WTC11 (cell line): ENCODE data around the gene LRIG3. TPM values are rescaled to one million over a fixed set of nuclear protein-coding genes. Genes with fewer than 3 reads are reported as not detected.

Source experiments
- ATAC-seq: fragments of 200-7000 bp; cut with Tn5 transposase; 2 replicates; pipeline ENCODE4 v1.10.0; 2021; ENCODE audit warnings: mild to moderate bottlenecking, moderate library complexity
- CTCF ChIA-PET: fragments of 300-600 bp; sonication (Branson Sonifier 250); formaldehyde crosslinking; loops from one replicate; lab custom pipeline; 2021; ENCODE audit warnings: antibody characterized with exemption; lab: Charles Lee
- POLR2A ChIA-PET: fragments of 350-600 bp; sonication (Branson Sonifier 250); formaldehyde crosslinking; loops from one replicate; lab custom pipeline; 2021; ENCODE audit warnings: antibody characterized with exemption; lab: Charles Lee
- DNase-seq: peaks from one replicate; pipeline ENCODE4 v3.0.0; 2021; ENCODE audit warnings: low spot score
- H3K27ac Mint-ChIP-seq: 2 replicates; pipeline ENCODE4 v1.8.0; 2021; ENCODE audit warnings: mixed read lengths
- H3K27me3 Mint-ChIP-seq: 2 replicates; pipeline ENCODE4 v1.8.0; 2021; ENCODE audit warnings: low read depth, mild to moderate bottlenecking, moderate library complexity, mixed read lengths
- H3K36me3 Mint-ChIP-seq: 2 replicates; pipeline ENCODE4 v1.8.0; 2021; ENCODE audit warnings: mixed read lengths
- H3K4me1 Mint-ChIP-seq: 2 replicates; pipeline ENCODE4 v1.8.0; 2022; ENCODE audit warnings: mixed read lengths
- H3K4me3 Mint-ChIP-seq: 2 replicates; pipeline ENCODE4 v1.8.0; 2021; ENCODE audit warnings: mild to moderate bottlenecking, moderate library complexity, mixed read lengths
- H3K9me3 Mint-ChIP-seq: 2 replicates; pipeline ENCODE4 v1.8.0; 2021; ENCODE audit warnings: mixed read lengths
- ATF1 ChIP-seq: sonication (generic); formaldehyde crosslinking; IDR thresholded peaks from 2 replicates; pipeline ENCODE4 v1.8.1; 2023; ENCODE audit warnings: mild to moderate bottlenecking, moderate library complexity, missing genetic modification reagents
- CREB1 ChIP-seq: sonication (generic); formaldehyde crosslinking; IDR thresholded peaks from 2 replicates; pipeline ENCODE4 v1.8.0; 2023; ENCODE audit warnings: mild to moderate bottlenecking, missing genetic modification reagents
- ELF4 ChIP-seq: sonication (generic); formaldehyde crosslinking; IDR thresholded peaks from 2 replicates; pipeline ENCODE4 v1.8.1; 2022; ENCODE audit warnings: low read depth, mild to moderate bottlenecking, moderate library complexity, missing genetic modification reagents
- ESRRA ChIP-seq: sonication (generic); formaldehyde crosslinking; IDR thresholded peaks from 2 replicates; pipeline ENCODE4 v1.8.1; 2022; ENCODE audit warnings: mild to moderate bottlenecking, missing genetic modification reagents, borderline replicate concordance
- ETV6 ChIP-seq: sonication (generic); formaldehyde crosslinking; IDR thresholded peaks from 2 replicates; pipeline ENCODE4 v1.8.1; 2022; ENCODE audit warnings: mild to moderate bottlenecking, missing genetic modification reagents
- FOXP1 ChIP-seq: sonication (generic); formaldehyde crosslinking; IDR thresholded peaks from 2 replicates; pipeline ENCODE4 v1.8.0; 2022; ENCODE audit warnings: missing genetic modification reagents, mild to moderate bottlenecking, moderate library complexity, borderline replicate concordance
- FOXP4 ChIP-seq: sonication (generic); formaldehyde crosslinking; IDR thresholded peaks from 2 replicates; pipeline ENCODE4 v1.8.0; 2022; ENCODE audit warnings: mild to moderate bottlenecking, missing genetic modification reagents
- GABPB1 ChIP-seq: sonication (generic); formaldehyde crosslinking; IDR thresholded peaks from 2 replicates; pipeline ENCODE4 v1.8.1; 2023; ENCODE audit warnings: mild to moderate bottlenecking, missing genetic modification reagents
- GTF2I ChIP-seq: fragments of 250-450 bp; sonication (Bioruptor Pico); conservative IDR thresholded peaks from 2 replicates; pipeline ENCODE4 v1.4.0; 2021; ENCODE audit warnings: mild to moderate bottlenecking
- MXD4 ChIP-seq: fragments of 250-450 bp; sonication (Bioruptor Pico); IDR thresholded peaks from 2 replicates; pipeline ENCODE4 v1.8.0; 2021; ENCODE audit warnings: mild to moderate bottlenecking, moderate library complexity, borderline replicate concordance
- NFE2L1 ChIP-seq: sonication (generic); formaldehyde crosslinking; IDR thresholded peaks from 2 replicates; pipeline ENCODE4 v1.8.1; 2023; ENCODE audit warnings: missing genetic modification reagents
- RORB ChIP-seq: fragments of 250-450 bp; sonication (Bioruptor Pico); IDR thresholded peaks from 2 replicates; pipeline ENCODE4 v1.9.0; 2021; ENCODE audit warnings: mild to moderate bottlenecking
- ZMAT4 ChIP-seq: fragments of 250-450 bp; sonication (Bioruptor Pico); IDR thresholded peaks from 2 replicates; pipeline ENCODE4 v1.9.0; 2021; ENCODE audit warnings: mild to moderate bottlenecking
- ZNF121 ChIP-seq: sonication (generic); formaldehyde crosslinking; IDR thresholded peaks from 2 replicates; pipeline ENCODE4 v1.8.0; 2023; ENCODE audit warnings: missing genetic modification reagents
- ZNF138 ChIP-seq: sonication (generic); formaldehyde crosslinking; conservative IDR thresholded peaks from 2 replicates; pipeline ENCODE4 v1.8.1; 2022; ENCODE audit warnings: mild to moderate bottlenecking, moderate library complexity, missing genetic modification reagents
- ZNF232 ChIP-seq: sonication (generic); formaldehyde crosslinking; IDR thresholded peaks from 2 replicates; pipeline ENCODE4 v1.8.0; 2022; ENCODE audit warnings: mild to moderate bottlenecking, missing genetic modification reagents
- ZNF317 ChIP-seq: sonication (generic); formaldehyde crosslinking; IDR thresholded peaks from 2 replicates; pipeline ENCODE4 v1.8.1; 2023; ENCODE audit warnings: low read depth, mild to moderate bottlenecking, moderate library complexity, missing genetic modification reagents, borderline replicate concordance
- ZNF396 ChIP-seq: fragments of 250-450 bp; sonication (Bioruptor Pico); IDR thresholded peaks from 2 replicates; pipeline ENCODE4 v1.8.0; 2021; ENCODE audit warnings: mild to moderate bottlenecking, moderate library complexity, borderline replicate concordance
- ZNF425 ChIP-seq: fragments of 250-450 bp; sonication (Bioruptor Pico); conservative IDR thresholded peaks from 2 replicates; pipeline ENCODE4 v1.9.0; 2021; ENCODE audit warnings: mild to moderate bottlenecking
- total RNA-seq: library from RNA; stranded (reverse); gene quantifications from 3 replicates; pipeline ENCODE4 v1.2.3, GENCODE V29; 2021
- TF ChIP-seq, protein P1 (sequence below): sonication (generic); formaldehyde crosslinking; IDR thresholded peaks from 2 replicates; pipeline ENCODE4 v1.8.0; 2023; ENCODE audit warnings: mild to moderate bottlenecking, missing genetic modification reagents
- TF ChIP-seq, protein P2 (sequence below): fragments of 250-450 bp; sonication (Bioruptor Pico); IDR thresholded peaks from 2 replicates; pipeline ENCODE4 v1.9.0; 2021; ENCODE audit warnings: moderate library complexity, mild to moderate bottlenecking, inconsistent platforms, borderline replicate concordance

The LRIG3 gene
- total RNA-seq, 1 experiment from 2014 or later, result 13.0 TPM

GRCh38 chr12:58963844-58964243 is 43.5 kb upstream of the LRIG3 start (continued):
- TF ChIP-seq ZNF425 (CRISPR knock-in tag), result no peak
- TF ChIP-seq ZNF121 (CRISPR knock-in tag), result no peak
- TF ChIP-seq ZNF138 (CRISPR knock-in tag), result no peak
- TF ChIP-seq CREB1 (CRISPR knock-in tag), result no peak

DNA sequence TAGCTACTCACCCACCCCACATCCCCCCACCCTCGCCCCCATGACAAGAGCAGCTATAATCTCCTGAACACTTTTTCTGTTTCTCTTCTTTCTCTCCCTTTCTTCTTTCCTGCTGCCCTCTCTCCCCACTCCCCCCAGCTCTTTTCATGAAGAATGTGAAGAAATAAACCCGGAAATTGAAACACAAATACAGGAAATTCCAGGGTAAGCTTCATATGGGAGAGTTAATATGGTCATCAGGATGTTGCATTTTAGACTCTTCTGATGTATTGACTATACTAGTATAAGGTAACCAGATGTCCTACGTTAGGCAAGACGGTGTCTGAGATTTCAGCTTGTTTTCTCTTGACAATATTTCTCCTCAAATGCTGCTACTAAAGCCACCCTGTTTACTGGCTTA is 41.6 kb upstream of the LRIG3 start:
- H3K9me3 Mint-ChIP-seq, result no peaks in the 10 kb centered on the region
- CTCF ChIA-PET, result interaction anchor here (0.6 kb wide), 2 partner anchors 438 to 695 kb away, joined by 3 to 4 read pairs; no protein-coding TSS in a partner anchor
- POLR2A ChIA-PET, result no interaction called here

DNA sequence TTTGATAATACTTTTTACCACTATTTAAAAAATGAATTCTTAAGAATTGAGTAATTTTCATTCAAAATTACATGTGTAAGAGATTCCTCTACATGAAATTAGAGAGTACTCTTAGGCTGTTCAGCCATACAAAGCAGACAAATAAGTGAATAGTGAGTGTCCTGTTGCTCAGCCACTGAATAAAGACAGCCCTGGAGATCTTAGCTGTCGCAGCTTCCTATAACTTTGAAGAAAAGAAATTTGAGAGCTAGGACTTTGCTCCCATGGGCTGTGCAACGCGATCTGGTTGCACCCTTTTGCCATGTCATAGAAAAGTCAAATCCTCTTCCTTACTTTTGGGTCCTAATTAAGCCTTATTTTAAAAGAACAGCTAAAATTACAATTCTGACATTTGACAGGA is 40.9 kb upstream of the LRIG3 start:
- Mint-ChIP-seq H3K27ac (no peak overlapping the region), H3K4me3 (no peak overlapping the region), H3K9me3 (no peaks in the 10 kb centered on the region), H3K4me1 (peaks cover 13% of the 10 kb centered on the region), H3K27me3 (no peaks in the 10 kb centered on the region), H3K36me3 (no peaks in the 10 kb centered on the region)
- POLR2A ChIA-PET, result no interaction called here
- no peak for TF ChIP-seq RORB (CRISPR knock-in tag)
- TF ChIP-seq GABPB1 (CRISPR knock-in tag), result no peak
- TF ChIP-seq ZMAT4 (CRISPR knock-in tag), result no peak
- no peak for TF ChIP-seq ETV6
- no peak for TF ChIP-seq ZNF396 (CRISPR knock-in tag)
- TF ChIP-seq ATF1, result no peak
- TF ChIP-seq ZNF317 (CRISPR knock-in tag), result no peak
- TF ChIP-seq MXD4 (CRISPR knock-in tag), result no peak
- TF ChIP-seq, protein P1, sequence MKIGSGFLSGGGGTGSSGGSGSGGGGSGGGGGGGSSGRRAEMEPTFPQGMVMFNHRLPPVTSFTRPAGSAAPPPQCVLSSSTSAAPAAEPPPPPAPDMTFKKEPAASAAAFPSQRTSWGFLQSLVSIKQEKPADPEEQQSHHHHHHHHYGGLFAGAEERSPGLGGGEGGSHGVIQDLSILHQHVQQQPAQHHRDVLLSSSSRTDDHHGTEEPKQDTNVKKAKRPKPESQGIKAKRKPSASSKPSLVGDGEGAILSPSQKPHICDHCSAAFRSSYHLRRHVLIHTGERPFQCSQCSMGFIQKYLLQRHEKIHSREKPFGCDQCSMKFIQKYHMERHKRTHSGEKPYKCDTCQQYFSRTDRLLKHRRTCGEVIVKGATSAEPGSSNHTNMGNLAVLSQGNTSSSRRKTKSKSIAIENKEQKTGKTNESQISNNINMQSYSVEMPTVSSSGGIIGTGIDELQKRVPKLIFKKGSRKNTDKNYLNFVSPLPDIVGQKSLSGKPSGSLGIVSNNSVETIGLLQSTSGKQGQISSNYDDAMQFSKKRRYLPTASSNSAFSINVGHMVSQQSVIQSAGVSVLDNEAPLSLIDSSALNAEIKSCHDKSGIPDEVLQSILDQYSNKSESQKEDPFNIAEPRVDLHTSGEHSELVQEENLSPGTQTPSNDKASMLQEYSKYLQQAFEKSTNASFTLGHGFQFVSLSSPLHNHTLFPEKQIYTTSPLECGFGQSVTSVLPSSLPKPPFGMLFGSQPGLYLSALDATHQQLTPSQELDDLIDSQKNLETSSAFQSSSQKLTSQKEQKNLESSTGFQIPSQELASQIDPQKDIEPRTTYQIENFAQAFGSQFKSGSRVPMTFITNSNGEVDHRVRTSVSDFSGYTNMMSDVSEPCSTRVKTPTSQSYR (CRISPR knock-in tag), result no peak
- ATAC-seq, result no peak
- DNase-seq, result no peak
- CTCF ChIA-PET, result interaction anchor here (0.9 kb wide), 1 partner anchor 420 kb away, joined by 4 read pairs; no protein-coding TSS in a partner anchor

More for the DNA sequence above, 41.6 kb upstream of the LRIG3 start:
- H3K27ac Mint-ChIP-seq, result no peak overlapping the region
- H3K27me3 Mint-ChIP-seq, result no peaks in the 10 kb centered on the region
- no peak for DNase-seq
- no peaks in the 10 kb centered on the region for H3K36me3 Mint-ChIP-seq
- no peak for TF ChIP-seq GTF2I (CRISPR knock-in tag)
- TF ChIP-seq, all 79 proteins: peak for 0
- ATAC-seq, result no peak
- Mint-ChIP-seq H3K4me1 (peaks cover 8% of the 10 kb centered on the region), H3K4me3 (no peak overlapping the region)

DNA sequence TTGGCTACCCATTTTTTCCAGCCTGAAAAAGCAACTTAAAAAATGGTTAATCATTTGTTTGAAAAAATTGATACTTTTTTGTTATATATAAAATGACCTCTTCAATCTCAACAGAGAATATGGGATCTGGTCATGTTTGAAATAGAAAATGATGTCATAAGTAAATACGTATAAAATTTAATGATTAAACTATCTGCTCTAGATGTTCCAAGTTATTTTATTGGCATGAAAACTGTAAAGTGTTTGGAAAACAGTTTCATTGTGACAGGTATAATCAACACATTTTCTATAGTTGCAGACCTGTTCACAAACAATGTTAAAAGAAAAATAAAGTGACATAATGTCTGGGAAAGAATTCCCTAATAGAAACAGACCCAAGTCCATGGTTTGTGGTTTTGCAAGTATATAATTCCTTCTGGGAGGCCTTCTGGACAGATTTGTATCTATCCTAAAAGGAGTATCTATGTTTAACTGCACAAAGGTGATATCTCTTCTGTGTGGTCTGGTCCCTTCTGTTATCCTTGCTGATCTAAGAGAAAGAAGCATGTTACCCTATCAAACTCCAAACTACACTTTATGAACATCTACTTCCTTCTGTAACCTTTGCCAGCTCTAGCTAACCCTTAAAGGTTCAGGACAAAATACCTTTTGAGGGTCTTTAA is 39.5 kb upstream of the LRIG3 start:
- Mint-ChIP-seq H3K27me3 (no peaks in the 10 kb centered on the region), H3K4me1 (peaks cover 13% of the 10 kb centered on the region), H3K4me3 (no peak overlapping the region), H3K36me3 (no peaks in the 10 kb centered on the region), H3K27ac (no peak overlapping the region), H3K9me3 (no peaks in the 10 kb centered on the region)
- no peak for TF ChIP-seq ESRRA (CRISPR knock-in tag)
- no peak for TF ChIP-seq ZNF232 (CRISPR knock-in tag)
- no peak for TF ChIP-seq ZNF396 (CRISPR knock-in tag)
- TF ChIP-seq FOXP1 (CRISPR knock-in tag), result no peak
- TF ChIP-seq FOXP4 (CRISPR knock-in tag), result no peak
- TF ChIP-seq, protein P2, sequence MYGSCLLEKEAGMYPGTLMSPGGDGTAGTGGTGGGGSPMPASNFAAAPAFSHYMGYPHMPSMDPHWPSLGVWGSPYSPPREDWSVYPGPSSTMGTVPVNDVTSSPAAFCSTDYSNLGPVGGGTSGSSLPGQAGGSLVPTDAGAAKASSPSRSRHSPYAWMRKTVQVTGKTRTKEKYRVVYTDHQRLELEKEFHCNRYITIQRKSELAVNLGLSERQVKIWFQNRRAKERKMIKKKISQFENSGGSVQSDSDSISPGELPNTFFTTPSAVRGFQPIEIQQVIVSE (CRISPR knock-in tag), result no peak
- no peak for TF ChIP-seq ATF1
- no peak for TF ChIP-seq ELF4 (CRISPR knock-in tag)
- no peak for TF ChIP-seq NFE2L1 (CRISPR knock-in tag)
- no peak for ATAC-seq
- ChIA-PET POLR2A (no interaction called here), CTCF (no interaction called here)
- no peak for DNase-seq
